ENCODE measurements around the gene TMEM72. TPM values are rescaled to one million over a fixed set of nuclear protein-coding genes. Genes with fewer than 3 reads are reported as not detected.

TMEM72 gene
- total RNA-seq, 1 experiment from 2014 or later = not detected

DNA sequence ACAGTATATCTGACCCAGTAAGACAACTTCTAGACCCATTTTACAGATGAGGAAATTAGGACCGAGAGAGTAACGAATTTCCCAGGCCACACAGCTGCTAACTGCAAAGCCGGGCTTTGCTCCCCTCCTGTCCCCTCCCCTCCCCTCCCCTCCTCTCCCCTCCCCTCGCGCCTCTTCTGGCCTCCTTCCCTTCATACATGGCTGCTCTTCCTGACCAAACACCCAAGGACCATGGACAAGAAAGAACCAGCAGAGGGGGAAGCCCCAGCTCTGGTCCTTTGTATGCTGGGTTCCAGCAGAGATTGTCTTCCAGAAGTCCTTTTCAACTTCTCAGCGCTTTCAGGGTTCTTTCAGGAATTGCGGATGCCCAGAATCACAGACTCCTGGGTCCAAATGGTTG is 3.6 kb upstream of the TMEM72 start:
- POLR2A ChIA-PET = no interaction called here
- H3K27ac ChIP-seq (ENCODE audit: low read depth, low read length) = no peak overlapping the region
- no peaks in the 10 kb centered on the region for H3K36me3 ChIP-seq (ENCODE audit: control insufficient read depth in 1 of 2, insufficient read depth in 2 of 2, low read length in 2 of 2)
- ATAC-seq (no peak), DNase-seq (ENCODE audit: low read depth, low spot score) (no peak)
- H3K4me2 ChIP-seq (ENCODE audit: low read length) = no peak overlapping the region
- no peaks in the 10 kb centered on the region for H3K9me2 ChIP-seq (ENCODE audit: insufficient read depth)
- no peak overlapping the region for H3K4me3 ChIP-seq (replicated peaks in 1 of 2; ENCODE audit: low read depth in 1 of 2, low read length in 2 of 2)
- RAD21 ChIA-PET (ENCODE audit: low non-redundant PET in 1 of 2, low total read pairs in 2 of 2, uncharacterized antibody in 2 of 2, unreplicated experiment in 2 of 2) = no interaction called here
- no peak for TF ChIP-seq CBX3 (IDR thresholded peaks at IDR 0.05; ENCODE audit: low read depth)
- no peak for TF ChIP-seq EZH2 (IDR thresholded peaks at IDR 0.05)
- no peak for TF ChIP-seq CTCF (IDR thresholded peaks at IDR 0.05 in 2 of 3, conservative IDR thresholded peaks at IDR 0.05 in 1 of 3; ENCODE audit: borderline replicate concordance in 1 of 3, insufficient read depth in 1 of 3, low read depth in 2 of 3, low read length in 2 of 3)
- TF ChIP-seq JUND (IDR thresholded peaks at IDR 0.05) = no peak
- TF ChIP-seq ZFX (IDR thresholded peaks at IDR 0.05) = no peak
- TF ChIP-seq TCF7L2 (IDR thresholded peaks at IDR 0.05; ENCODE audit: borderline replicate concordance, extremely low read depth, insufficient read depth, insufficient read length) = no peak
- no peak for TF ChIP-seq CEBPB (IDR thresholded peaks at IDR 0.05; ENCODE audit: low read depth)
- TF ChIP-seq POLR2AphosphoS5 (IDR thresholded peaks at IDR 0.05; ENCODE audit: low read depth, low read length) = no peak
- TF ChIP-seq EGR1 (IDR thresholded peaks at IDR 0.05; ENCODE audit: low read depth) = no peak
- TF ChIP-seq ELF1 (IDR thresholded peaks at IDR 0.05; ENCODE audit: borderline replicate concordance, low read depth) = no peak
- TF ChIP-seq, protein P1, sequence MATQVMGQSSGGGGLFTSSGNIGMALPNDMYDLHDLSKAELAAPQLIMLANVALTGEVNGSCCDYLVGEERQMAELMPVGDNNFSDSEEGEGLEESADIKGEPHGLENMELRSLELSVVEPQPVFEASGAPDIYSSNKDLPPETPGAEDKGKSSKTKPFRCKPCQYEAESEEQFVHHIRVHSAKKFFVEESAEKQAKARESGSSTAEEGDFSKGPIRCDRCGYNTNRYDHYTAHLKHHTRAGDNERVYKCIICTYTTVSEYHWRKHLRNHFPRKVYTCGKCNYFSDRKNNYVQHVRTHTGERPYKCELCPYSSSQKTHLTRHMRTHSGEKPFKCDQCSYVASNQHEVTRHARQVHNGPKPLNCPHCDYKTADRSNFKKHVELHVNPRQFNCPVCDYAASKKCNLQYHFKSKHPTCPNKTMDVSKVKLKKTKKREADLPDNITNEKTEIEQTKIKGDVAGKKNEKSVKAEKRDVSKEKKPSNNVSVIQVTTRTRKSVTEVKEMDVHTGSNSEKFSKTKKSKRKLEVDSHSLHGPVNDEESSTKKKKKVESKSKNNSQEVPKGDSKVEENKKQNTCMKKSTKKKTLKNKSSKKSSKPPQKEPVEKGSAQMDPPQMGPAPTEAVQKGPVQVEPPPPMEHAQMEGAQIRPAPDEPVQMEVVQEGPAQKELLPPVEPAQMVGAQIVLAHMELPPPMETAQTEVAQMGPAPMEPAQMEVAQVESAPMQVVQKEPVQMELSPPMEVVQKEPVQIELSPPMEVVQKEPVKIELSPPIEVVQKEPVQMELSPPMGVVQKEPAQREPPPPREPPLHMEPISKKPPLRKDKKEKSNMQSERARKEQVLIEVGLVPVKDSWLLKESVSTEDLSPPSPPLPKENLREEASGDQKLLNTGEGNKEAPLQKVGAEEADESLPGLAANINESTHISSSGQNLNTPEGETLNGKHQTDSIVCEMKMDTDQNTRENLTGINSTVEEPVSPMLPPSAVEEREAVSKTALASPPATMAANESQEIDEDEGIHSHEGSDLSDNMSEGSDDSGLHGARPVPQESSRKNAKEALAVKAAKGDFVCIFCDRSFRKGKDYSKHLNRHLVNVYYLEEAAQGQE (IDR thresholded peaks at IDR 0.05; ENCODE audit: low read depth) = no peak
- TF ChIP-seq RAD21 (IDR thresholded peaks at IDR 0.05; ENCODE audit: low read depth) = no peak
- no peak for TF ChIP-seq SP1 (IDR thresholded peaks at IDR 0.05; ENCODE audit: low read depth)
- TF ChIP-seq ZBTB33 (IDR thresholded peaks at IDR 0.05; ENCODE audit: extremely low read depth, insufficient replicate concordance, low read length) = no peak
- no peak overlapping the region for H3K9ac ChIP-seq (ENCODE audit: low read length)
- H2AFZ ChIP-seq (ENCODE audit: low read depth, low read length, poor library complexity, severe bottlenecking) = no peak overlapping the region
- CTCF ChIA-PET = no interaction called here
- H3K9me3 ChIP-seq (ENCODE audit: control insufficient read depth in 1 of 2, insufficient read depth in 1 of 2, low read depth in 1 of 2, low read length in 2 of 2) = no peaks in the 10 kb centered on the region
- no TSS peak for BruUV-seq (replicated peaks)
- peaks cover 39% of the 10 kb centered on the region; the same call in 1 of the 2 replicates for H3K27me3 ChIP-seq (ENCODE audit: insufficient read depth, low read length)
- H4K20me1 ChIP-seq (ENCODE audit: insufficient read depth) = no peaks in the 10 kb centered on the region
- H3K79me2 ChIP-seq (ENCODE audit: insufficient read depth, low read length) = no peaks in the 10 kb centered on the region
- intact Hi-C loops (cut with micrococcal nuclease) = no loop called here
- H3K4me1 ChIP-seq (ENCODE audit: control insufficient read depth in 1 of 2, insufficient read depth in 2 of 2, low read length in 2 of 2) = peaks cover 7 to 13% of the 10 kb centered on the region in 2 experiments; a peak in 2 of 4 replicates

Data from HCT116 (cell line).